DND-41 (cell line): ENCODE measurements around the gene EIF1.

Source experiments
- CTCF ChIP-seq: IDR thresholded peaks from 2 replicates; pipeline ENCODE4 v1.5.1; 2012; ENCODE audit warnings: borderline replicate concordance, low read length, moderate library complexity, mild to moderate bottlenecking; ENCODE audit not compliant: poor library complexity, severe bottlenecking; ENCODE audit errors: extremely low read depth
- EZH2 ChIP-seq: IDR thresholded peaks from 3 replicates; pipeline ENCODE4 v1.6.1; 2012; ENCODE audit warnings: borderline replicate concordance, low read depth, mild to moderate bottlenecking, moderate library complexity, low read length, inconsistent platforms; ENCODE audit not compliant: severe bottlenecking

GRCh38 chr17:41686281-41686680 is 2.4 kb upstream of the EIF1 start:
- no peak for TF ChIP-seq CTCF
- no peak for TF ChIP-seq EZH2
